Small intestine (tissue), 7 donors: ENCODE results near the gene SLC16A6. TPM values are rescaled to one million over a fixed set of nuclear protein-coding genes. Genes with fewer than 3 reads are reported as not detected.

ENCODE experiments used
- DNase-seq, 2 donors: peaks; one replicate each; pipeline versions ENCODE4 v3.0.0 to v3.0.0-alpha.2; 2013
- FAIRE-seq: peaks from 2 replicates; lab custom pipeline; 2012; peaks lifted over from hg19 to GRCh38; lab: Jason Lieb, UNC
- H3K27ac ChIP-seq, 3 donors: one replicate each; pipeline ENCODE4 v1.5.1; 2013; ENCODE audit warnings: low read length in 2 of 3, mild to moderate bottlenecking in 2 of 3, control low read depth in 1 of 3, inconsistent platforms in 1 of 3, low read depth in 1 of 3, moderate library complexity in 1 of 3
- H3K27me3 ChIP-seq, 3 donors: one replicate each; pipeline ENCODE4 v1.6.1; 2013; ENCODE audit warnings: low read length in 3 of 3, inconsistent platforms in 1 of 3; ENCODE audit not compliant: control insufficient read depth in 3 of 3, insufficient read depth in 3 of 3
- H3K36me3 ChIP-seq, 3 donors: one replicate each; pipeline ENCODE4 v1.6.1; 2013; ENCODE audit warnings: low read length in 3 of 3, inconsistent platforms in 1 of 3, low read depth in 1 of 3, mild to moderate bottlenecking in 1 of 3, moderate library complexity in 1 of 3; ENCODE audit not compliant: control insufficient read depth in 3 of 3, insufficient read depth in 2 of 3
- H3K4me1 ChIP-seq, 3 donors: one replicate each; pipeline ENCODE4 v1.6.1; 2013; ENCODE audit warnings: low read length in 2 of 3, inconsistent platforms in 1 of 3, low read depth in 1 of 3, mild to moderate bottlenecking in 1 of 3, moderate library complexity in 1 of 3; ENCODE audit not compliant: control insufficient read depth in 3 of 3, insufficient read depth in 2 of 3
- H3K4me3 ChIP-seq, 3 donors: one replicate each; pipeline ENCODE4 v1.5.1; 2013; ENCODE audit warnings: low read length in 3 of 3, control low read depth in 1 of 3, inconsistent platforms in 1 of 3, low read depth in 1 of 3, mild to moderate bottlenecking in 1 of 3, moderate library complexity in 1 of 3
- H3K9me3 ChIP-seq, 2 donors: one replicate each; pipeline ENCODE4 v1.6.1; 2013; ENCODE audit warnings: low read depth in 1 of 2, low read length in 1 of 2; ENCODE audit not compliant: control insufficient read depth in 2 of 2, insufficient read depth in 1 of 2
- WGBS, 3 donors: extraction: QIAGEN DNeasy Blood & Tissue Kit; methylation state at CpG; one replicate each; pipeline ENCODE4 v1.1.7; 2013; 5-methylcytosine and 5-hydroxymethylcytosine counted together
- polyA plus RNA-seq, 4 donors: library from polyadenylated mRNA; stranded (reverse) in 3 of 4; unstranded in 1 of 4; fragments of 200-250 nt in 3 of 4; fragments of 120-200 nt in 1 of 4; gene quantifications; one replicate each; pipeline versions ENCODE4 v1.2.1 to v1.2.3, GENCODE V29; 2013
- donor health status: healthy with polysubstance abuse.
- donor health status: control.
- donor health status: control.
- donor health status: Bipolar disorder and iron deficiency.
- donor health status: healthy.

The SLC16A6 gene
- polyA plus RNA-seq, 4 donors, result 0.18 to 0.25 TPM; not detected in 2

- FAIRE-seq, result no peak
- no peaks in the 10 kb centered on the region for H3K4me1 ChIP-seq
These were observed 35.0 kb upstream of the SLC16A6 start for GRCh38 chr17:68325961-68326360.

GRCh38 chr17:68324654-68325336 is 33.9 kb upstream of the SLC16A6 start:
- no peaks in the 10 kb centered on the region for H3K4me1 ChIP-seq
- WGBS, 3 donors, result 94 to 97% (median 95%) methylated on average over 8 of the region's 8 CpGs
- FAIRE-seq, result no peak

More at GRCh38 chr17:68325961-68326360, 35.0 kb upstream of the SLC16A6 start:
- peaks cover 0 to 3% (median 0%) of the 10 kb centered on the region in 3 donors for H3K27me3 ChIP-seq
- peaks cover 0 to 9% of the 10 kb centered on the region in 2 donors for H3K9me3 ChIP-seq
- no peak for DNase-seq
- H3K27ac ChIP-seq, result no peak overlapping the region
- 40 to 71% (median 68%) methylated on average over 5 of the region's 5 CpGs for WGBS, 3 donors
- no peaks in the 10 kb centered on the region for H3K36me3 ChIP-seq
- no peak overlapping the region for H3K4me3 ChIP-seq

GRCh38 chr17:68324114-68324513 is 33.2 kb upstream of the SLC16A6 start:
- no peak overlapping the region for H3K27ac ChIP-seq
- H3K9me3 ChIP-seq, result peaks cover 0 to 2% of the 10 kb centered on the region in 2 donors
- WGBS, 3 donors, result 81 to 89% (median 85%) methylated on average over 10 of the region's 10 CpGs

More at GRCh38 chr17:68324654-68325336, 33.9 kb upstream of the SLC16A6 start:
- DNase-seq, result no peak
- H3K9me3 ChIP-seq, result peaks cover 0 to 2% of the 10 kb centered on the region in 2 donors
- H3K27ac ChIP-seq, result no peak overlapping the region
- no peaks in the 10 kb centered on the region for H3K36me3 ChIP-seq
- peaks cover 0 to 3% (median 0%) of the 10 kb centered on the region in 3 donors for H3K27me3 ChIP-seq
- H3K4me3 ChIP-seq, result no peak overlapping the region

GRCh38 chr17:68322630-68323029 is 31.7 kb upstream of the SLC16A6 start:
- 72 to 88% (median 86%) methylated on average over 3 of the region's 3 CpGs for WGBS, 3 donors
- Histone ChIP-seq H3K4me3 (no peak overlapping the region), H3K27ac (no peak overlapping the region), H3K27me3 (peaks cover 0 to 3% (median 0%) of the 10 kb centered on the region in 3 donors), H3K4me1 (no peaks in the 10 kb centered on the region), H3K9me3 (peaks cover 0 to 2% of the 10 kb centered on the region in 2 donors), H3K36me3 (no peaks in the 10 kb centered on the region)
- no peak for FAIRE-seq
- DNase-seq, result no peak

More at GRCh38 chr17:68324114-68324513, 33.2 kb upstream of the SLC16A6 start:
- FAIRE-seq (no peak), DNase-seq (no peak)
- Histone ChIP-seq H3K4me3 (no peak overlapping the region), H3K4me1 (no peaks in the 10 kb centered on the region), H3K27me3 (peaks cover 0 to 3% (median 0%) of the 10 kb centered on the region in 3 donors), H3K36me3 (no peaks in the 10 kb centered on the region)

GRCh38 chr17:68321556-68321954 is 30.6 kb upstream of the SLC16A6 start:
- Histone ChIP-seq H3K27me3 (peaks cover 0 to 3% (median 0%) of the 10 kb centered on the region in 3 donors), H3K9me3 (peaks cover 0 to 2% of the 10 kb centered on the region in 2 donors), H3K4me3 (no peak overlapping the region), H3K27ac (no peak overlapping the region), H3K4me1 (no peaks in the 10 kb centered on the region), H3K36me3 (no peaks in the 10 kb centered on the region)
- no peak for FAIRE-seq
- no peak for DNase-seq
- WGBS, 3 donors, result 86 to 90% (median 88%) methylated on average over 4 of the region's 4 CpGs

GRCh38 chr17:68320943-68321555 is 30.1 kb upstream of the SLC16A6 start:
- Histone ChIP-seq H3K36me3 (no peaks in the 10 kb centered on the region), H3K4me1 (no peaks in the 10 kb centered on the region), H3K27ac (no peak overlapping the region), H3K27me3 (peaks cover 0 to 3% (median 0%) of the 10 kb centered on the region in 3 donors), H3K4me3 (no peak overlapping the region), H3K9me3 (peaks cover 0 to 2% of the 10 kb centered on the region in 2 donors)
- no peak for DNase-seq
- WGBS, 3 donors, result 94 to 98% (median 95%) methylated on average over 7 of the region's 7 CpGs
- no peak for FAIRE-seq

- H3K36me3 ChIP-seq, result no peaks in the 10 kb centered on the region
- H3K4me1 ChIP-seq, result no peaks in the 10 kb centered on the region
- no peak overlapping the region for H3K27ac ChIP-seq
- WGBS, 3 donors, result 41 to 64% (median 49%) methylated on average over 5 of the region's 5 CpGs
- peaks cover 0 to 2% of the 10 kb centered on the region in 2 donors for H3K9me3 ChIP-seq
- no peaks in the 10 kb centered on the region for H3K27me3 ChIP-seq
- no peak overlapping the region for H3K4me3 ChIP-seq
- DNase-seq (no peak), FAIRE-seq (no peak)
These were observed 29.5 kb upstream of the SLC16A6 start for GRCh38 chr17:68320311-68320865.

GRCh38 chr17:68319410-68320162 is 28.7 kb upstream of the SLC16A6 start:
- Histone ChIP-seq H3K4me3 (no peak overlapping the region), H3K27me3 (no peaks in the 10 kb centered on the region), H3K36me3 (no peaks in the 10 kb centered on the region), H3K9me3 (peaks cover 0 to 2% of the 10 kb centered on the region in 2 donors), H3K4me1 (no peaks in the 10 kb centered on the region), H3K27ac (no peak overlapping the region)
- FAIRE-seq (no peak), DNase-seq (no peak)
- WGBS, 3 donors, result 85 to 91% (median 90%) methylated on average over 12 of the region's 12 CpGs
